Hepatocyte (in vitro differentiated cells): ENCODE measurements around the gene ALG11. TPM values are rescaled to one million over a fixed set of nuclear protein-coding genes. Genes with fewer than 3 reads are reported as not detected.

Experiments
- DNase-seq: peaks from one replicate; pipeline ENCODE4 v3.0.0-alpha.2; 2016; ENCODE audit warnings: low spot score
- H2AFZ ChIP-seq: fragments of 200-600 bp; sonication (generic); 2 replicates; pipeline ENCODE4 v1.6.0; 2016; ENCODE audit warnings: antibody characterized with exemption, mild to moderate bottlenecking
- H3K27ac ChIP-seq: fragments of 200-600 bp; sonication (generic); 2 replicates; pipeline ENCODE4 v1.5.1; 2016; ENCODE audit warnings: mild to moderate bottlenecking
- H3K27me3 ChIP-seq: fragments of 200-600 bp; sonication (generic); 2 replicates; pipeline ENCODE4 v1.6.1; 2016
- H3K36me3 ChIP-seq: fragments of 200-600 bp; sonication (generic); replicated peaks from 2 replicates; pipeline ENCODE4 v1.5.1; 2016; ENCODE audit warnings: low read depth; ENCODE audit not compliant: insufficient read depth
- H3K4me1 ChIP-seq: fragments of 200-600 bp; sonication (generic); 2 replicates; pipeline ENCODE4 v1.5.1; 2016; ENCODE audit warnings: mild to moderate bottlenecking, moderate library complexity; ENCODE audit not compliant: insufficient read depth
- H3K4me2 ChIP-seq: fragments of 200-600 bp; sonication (generic); 2 replicates; pipeline ENCODE4 v1.6.0; 2016
- H3K4me3 ChIP-seq: fragments of 200-600 bp; sonication (generic); 2 replicates; pipeline ENCODE4 v1.5.1; 2016; ENCODE audit warnings: mild to moderate bottlenecking
- H3K79me2 ChIP-seq: fragments of 200-600 bp; sonication (generic); 2 replicates; pipeline ENCODE4 v1.6.0; 2017; ENCODE audit warnings: mild to moderate bottlenecking
- H3K9me2 ChIP-seq: fragments of 200-600 bp; sonication (generic); replicated peaks from 2 replicates; pipeline ENCODE4 v1.6.0; 2017; ENCODE audit warnings: mild to moderate bottlenecking; ENCODE audit not compliant: insufficient read depth
- H3K9me3 ChIP-seq: fragments of 200-600 bp; sonication (generic); 2 replicates; pipeline ENCODE4 v1.5.1; 2016; ENCODE audit warnings: low read depth, mild to moderate bottlenecking
- H4K20me1 ChIP-seq: fragments of 200-600 bp; sonication (generic); 2 replicates; pipeline ENCODE4 v1.6.0; 2016; ENCODE audit warnings: mild to moderate bottlenecking; ENCODE audit not compliant: insufficient read depth, poor library complexity, severe bottlenecking
- EZH2 ChIP-seq: fragments of 200-600 bp; sonication (generic); IDR thresholded peaks from 2 replicates; pipeline ENCODE4 v1.6.1; 2016; ENCODE audit warnings: antibody characterized with exemption, mild to moderate bottlenecking, borderline replicate concordance
- EZH2phosphoT487 ChIP-seq: fragments of 200-600 bp; sonication (generic); IDR thresholded peaks from one replicate; pipeline ENCODE4 v1.6.1; 2018; ENCODE audit warnings: antibody characterized with exemption, mild to moderate bottlenecking, low read depth, moderate library complexity; ENCODE audit not compliant: unreplicated experiment, severe bottlenecking
- WGBS: methylation state at CpG from one replicate; pipeline ENCODE4 v1.1.6; 2016; ENCODE audit warnings: low lambda C conversion rate; ENCODE audit errors: missing lambda C conversion rate; 5-methylcytosine and 5-hydroxymethylcytosine counted together
- polyA plus RNA-seq: library from polyadenylated mRNA; unstranded; fragments of >200 nt; fragmentation: Nextera tagmentation; extraction: Ambion mirVana; gene quantifications from 2 replicates; pipeline ENCODE4 v1.2.1, GENCODE V29; 2016
- total RNA-seq: library from RNA; depleted of rRNA; stranded (reverse); fragments of >200 nt; gene quantifications from 2 replicates; pipeline ENCODE4 v1.2.3, GENCODE V29; 2014
- TF ChIP-seq, protein P1 (sequence below): fragments of 200-600 bp; sonication (generic); IDR thresholded peaks from 2 replicates; pipeline ENCODE4 v1.5.1; 2016; ENCODE audit warnings: antibody characterized with exemption, mild to moderate bottlenecking; ENCODE audit not compliant: poor library complexity

ALG11 gene
- total and polyA plus RNA-seq, 2 experiments from 2014 or later, result 26.0 to 50.0 TPM

DNA sequence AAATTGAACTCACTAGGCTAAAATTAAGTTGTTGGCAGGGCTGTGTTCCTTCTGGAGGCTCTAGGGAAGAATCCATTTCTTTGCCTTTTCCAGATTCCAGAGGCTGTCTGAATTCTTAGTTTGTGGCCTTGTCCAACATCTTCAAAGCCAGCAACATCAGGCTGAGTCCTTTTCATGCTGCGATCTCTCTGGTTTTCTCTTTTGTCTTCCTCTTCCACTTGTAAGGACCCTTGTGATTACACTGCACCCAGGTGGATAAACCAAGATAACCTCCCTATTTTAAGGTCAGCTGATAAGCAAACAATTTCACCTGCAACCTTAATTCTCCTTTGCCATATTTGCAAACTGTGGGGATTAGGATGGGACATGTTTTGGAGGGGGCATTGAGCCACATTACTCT lies 23.8 kb downstream of the ALG11 start:
- no peak for TF ChIP-seq EZH2
- no peak for TF ChIP-seq EZH2phosphoT487
- TF ChIP-seq, protein P1, sequence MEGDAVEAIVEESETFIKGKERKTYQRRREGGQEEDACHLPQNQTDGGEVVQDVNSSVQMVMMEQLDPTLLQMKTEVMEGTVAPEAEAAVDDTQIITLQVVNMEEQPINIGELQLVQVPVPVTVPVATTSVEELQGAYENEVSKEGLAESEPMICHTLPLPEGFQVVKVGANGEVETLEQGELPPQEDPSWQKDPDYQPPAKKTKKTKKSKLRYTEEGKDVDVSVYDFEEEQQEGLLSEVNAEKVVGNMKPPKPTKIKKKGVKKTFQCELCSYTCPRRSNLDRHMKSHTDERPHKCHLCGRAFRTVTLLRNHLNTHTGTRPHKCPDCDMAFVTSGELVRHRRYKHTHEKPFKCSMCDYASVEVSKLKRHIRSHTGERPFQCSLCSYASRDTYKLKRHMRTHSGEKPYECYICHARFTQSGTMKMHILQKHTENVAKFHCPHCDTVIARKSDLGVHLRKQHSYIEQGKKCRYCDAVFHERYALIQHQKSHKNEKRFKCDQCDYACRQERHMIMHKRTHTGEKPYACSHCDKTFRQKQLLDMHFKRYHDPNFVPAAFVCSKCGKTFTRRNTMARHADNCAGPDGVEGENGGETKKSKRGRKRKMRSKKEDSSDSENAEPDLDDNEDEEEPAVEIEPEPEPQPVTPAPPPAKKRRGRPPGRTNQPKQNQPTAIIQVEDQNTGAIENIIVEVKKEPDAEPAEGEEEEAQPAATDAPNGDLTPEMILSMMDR, result no peak
- H3K27me3 ChIP-seq, result no peaks in the 10 kb centered on the region
- no peaks in the 10 kb centered on the region for H3K36me3 ChIP-seq
- no peak overlapping the region for H3K4me3 ChIP-seq
- 70% methylated on average over 1 of the region's 1 CpG for WGBS
- no peaks in the 10 kb centered on the region for H3K79me2 ChIP-seq
- H3K4me2 ChIP-seq, result no peak overlapping the region
- no peak for DNase-seq
- H3K27ac ChIP-seq, result no peak overlapping the region
- no peaks in the 10 kb centered on the region for H3K9me3 ChIP-seq
- H3K9me2 ChIP-seq, result no peaks in the 10 kb centered on the region
- no peak overlapping the region for H2AFZ ChIP-seq
- peaks cover 7% of the 10 kb centered on the region for H3K4me1 ChIP-seq
- no peaks in the 10 kb centered on the region for H4K20me1 ChIP-seq

DNA sequence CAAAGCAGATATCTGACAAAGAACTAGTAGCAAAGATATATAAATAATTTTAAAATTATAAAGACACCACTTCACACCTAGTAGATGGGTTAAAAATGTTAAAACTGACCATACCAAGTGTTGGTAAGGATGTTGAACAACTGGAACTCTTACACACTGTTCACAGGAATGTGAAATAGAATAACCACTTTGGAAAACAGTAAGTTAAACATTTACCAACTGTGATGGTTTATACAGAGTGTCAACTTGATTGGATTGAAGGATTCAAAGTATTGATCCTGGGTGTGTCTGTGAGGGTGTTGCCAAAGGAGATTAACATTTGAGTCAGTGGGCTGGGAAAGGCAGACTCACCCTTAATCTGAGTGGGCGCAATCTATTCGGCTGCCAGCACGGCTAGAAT lies 31.5 kb downstream of the ALG11 start:
- H3K4me2 ChIP-seq, result no peak overlapping the region
- H3K9me2 ChIP-seq, result no peaks in the 10 kb centered on the region
- H3K9me3 ChIP-seq, result no peaks in the 10 kb centered on the region
- H3K27ac ChIP-seq, result no peak overlapping the region
- H2AFZ ChIP-seq, result no peak overlapping the region
- H3K36me3 ChIP-seq, result no peaks in the 10 kb centered on the region
- no peak for TF ChIP-seq EZH2phosphoT487
- TF ChIP-seq, protein P1, result no peak
- TF ChIP-seq EZH2, result no peak
- no peaks in the 10 kb centered on the region for H3K27me3 ChIP-seq
- no peaks in the 10 kb centered on the region for H4K20me1 ChIP-seq
- H3K79me2 ChIP-seq, result no peaks in the 10 kb centered on the region
- H3K4me3 ChIP-seq, result no peak overlapping the region
- no peaks in the 10 kb centered on the region for H3K4me1 ChIP-seq
- 91% methylated on average over 3 of the region's 3 CpGs for WGBS
- DNase-seq, result no peak

DNA sequence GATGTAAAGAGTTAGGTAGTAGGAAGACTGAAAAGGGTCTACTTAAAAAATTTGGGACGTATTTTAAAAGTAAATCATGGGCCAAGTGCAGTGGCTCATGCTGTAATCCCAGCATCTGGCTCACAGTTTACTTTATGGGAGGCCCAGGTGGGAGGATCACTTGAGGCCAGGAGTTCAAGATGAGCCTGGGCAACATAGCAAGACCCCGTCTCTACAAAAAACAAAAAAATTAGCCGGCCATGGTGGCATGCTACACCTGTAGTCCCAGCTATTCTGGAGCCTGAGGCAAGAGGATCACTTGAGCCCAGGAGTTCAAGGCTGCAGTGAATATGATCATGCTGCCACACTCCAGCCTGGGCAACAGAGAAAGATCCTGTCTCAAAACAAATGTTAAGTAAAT lies 35.3 kb downstream of the ALG11 start:
- Histone ChIP-seq H3K79me2 (no peaks in the 10 kb centered on the region), H3K27me3 (no peaks in the 10 kb centered on the region), H3K9me3 (no peaks in the 10 kb centered on the region), H2AFZ (no peak overlapping the region), H3K4me1 (no peaks in the 10 kb centered on the region), H3K36me3 (no peaks in the 10 kb centered on the region), H3K27ac (no peak overlapping the region), H4K20me1 (no peaks in the 10 kb centered on the region), H3K4me2 (no peak overlapping the region), H3K9me2 (no peaks in the 10 kb centered on the region), H3K4me3 (no peak overlapping the region)
- WGBS, result 99% methylated on average over 3 of the region's 3 CpGs
- TF ChIP-seq, protein P1, result no peak
- TF ChIP-seq EZH2phosphoT487, result no peak
- no peak for TF ChIP-seq EZH2
- DNase-seq, result no peak

DNA sequence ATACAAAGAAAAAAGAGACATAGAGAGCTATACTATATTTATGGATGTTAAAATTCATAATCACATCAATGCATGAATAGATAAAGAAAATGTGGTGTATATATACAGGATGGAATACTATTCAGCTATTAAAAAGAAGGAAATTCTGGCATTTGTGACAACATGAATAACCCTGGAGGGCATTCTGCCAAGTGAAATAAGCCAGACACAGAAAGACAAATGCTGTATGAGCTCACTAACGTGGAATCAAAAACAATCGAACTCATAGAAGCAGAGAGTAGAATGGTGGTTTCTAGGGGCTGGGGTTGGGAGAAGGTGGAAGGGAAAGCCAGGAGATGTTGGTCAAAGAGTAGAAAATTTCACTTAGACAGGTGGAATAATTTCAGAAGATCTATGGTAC lies 36.3 kb downstream of the ALG11 start:
- Histone ChIP-seq H3K36me3 (no peaks in the 10 kb centered on the region), H3K4me1 (no peaks in the 10 kb centered on the region), H3K27me3 (no peaks in the 10 kb centered on the region), H3K9me2 (no peaks in the 10 kb centered on the region), H3K27ac (no peak overlapping the region), H2AFZ (no peak overlapping the region), H3K9me3 (no peaks in the 10 kb centered on the region), H3K4me2 (no peak overlapping the region), H4K20me1 (no peaks in the 10 kb centered on the region), H3K4me3 (no peak overlapping the region), H3K79me2 (no peaks in the 10 kb centered on the region)
- WGBS, result 91% methylated on average over 2 of the region's 2 CpGs
- TF ChIP-seq EZH2phosphoT487, result no peak
- TF ChIP-seq, protein P1, result no peak
- no peak for TF ChIP-seq EZH2
- no peak for DNase-seq
